Calu3 (cell line): ENCODE measurements around the gene DRC3. TPM values are rescaled to one million over a fixed set of nuclear protein-coding genes. Genes with fewer than 3 reads are reported as not detected.

Experiments used
- BruUV-seq: library from RNA; stranded (reverse); fragments of 400-500 nt; replicated peaks from 2 replicates; lab custom pipeline; 2021; lab: Mats Ljungman, UMichigan
- CTCF ChIA-PET: fragments of 300-600 bp; sonication (Branson Sonifier 250); formaldehyde crosslinking; loops from one replicate; lab custom pipeline; 2022; ENCODE audit warnings: antibody characterized with exemption; lab: Charles Lee
- DNase-seq: peaks from one replicate; pipeline ENCODE4 v3.0.0; 2022
- H3K27ac Mint-ChIP-seq: one replicate; pipeline ENCODE4 v1.8.0; 2022; ENCODE audit warnings: mixed read lengths; ENCODE audit not compliant: unreplicated experiment
- H3K27me3 Mint-ChIP-seq: one replicate; pipeline ENCODE4 v1.8.0; 2022; ENCODE audit warnings: mixed read lengths; ENCODE audit not compliant: unreplicated experiment
- H3K36me3 Mint-ChIP-seq: one replicate; pipeline ENCODE4 v1.8.0; 2022; ENCODE audit warnings: mild to moderate bottlenecking, moderate library complexity, mixed read lengths; ENCODE audit not compliant: insufficient read depth, unreplicated experiment
- H3K4me1 Mint-ChIP-seq: one replicate; pipeline ENCODE4 v1.8.0; 2022; ENCODE audit warnings: mild to moderate bottlenecking, low read depth, mixed read lengths; ENCODE audit not compliant: unreplicated experiment
- H3K4me3 Mint-ChIP-seq: one replicate; pipeline ENCODE4 v1.8.0; 2022; ENCODE audit warnings: mild to moderate bottlenecking, low read depth, moderate library complexity, mixed read lengths; ENCODE audit not compliant: unreplicated experiment
- H3K9me3 Mint-ChIP-seq: one replicate; pipeline ENCODE4 v1.8.0; 2022; ENCODE audit warnings: low read depth, mixed read lengths; ENCODE audit not compliant: unreplicated experiment
- intact Hi-C: fragments of 100-400 bp; cut with micrococcal nuclease; formaldehyde crosslinking; loops from one replicate; pipeline ENCODE4 v1.10.0; 2022; ENCODE audit not compliant: unreplicated experiment
- total RNA-seq: library from RNA; stranded (reverse); gene quantifications from 2 replicates; pipeline ENCODE4 v1.2.3, GENCODE V29; 2022
- TF ChIP-seq, protein P1 (sequence below): fragments of 200-600 bp; IDR thresholded peaks from one replicate; pipeline ENCODE4 v1.8.0; 2022; ENCODE audit warnings: antibody characterized with exemption; ENCODE audit not compliant: unreplicated experiment

Gene DRC3
- total RNA-seq, 1 experiment from 2014 or later, result 2.8 TPM

DNA sequence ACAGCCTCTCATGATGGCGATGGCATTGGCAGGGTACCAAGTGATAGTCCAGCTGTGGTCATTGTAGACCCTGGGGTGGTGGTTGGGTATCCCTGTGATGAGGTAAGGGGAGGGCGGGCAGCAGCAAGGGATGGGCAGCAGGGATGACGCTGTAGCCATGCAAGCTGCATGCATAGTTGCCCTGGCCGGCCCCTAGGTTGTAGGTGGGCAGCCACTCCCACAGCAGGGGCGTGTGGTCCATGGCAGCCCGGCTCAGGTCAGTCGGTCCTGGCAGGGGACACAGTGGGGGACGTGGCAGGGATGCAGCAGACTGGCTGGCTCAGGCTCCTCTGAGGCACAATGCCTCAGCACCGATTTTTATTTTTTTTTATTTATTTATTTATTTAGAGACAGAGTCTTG, 8.7 kb downstream of the DRC3 start:
- intact Hi-C loops, result no loop called here
- Mint-ChIP-seq H3K9me3 (no peaks in the 10 kb centered on the region), H3K36me3 (no peaks in the 10 kb centered on the region), H3K4me3 (no peak overlapping the region), H3K27me3 (no peaks in the 10 kb centered on the region), H3K27ac (no peak overlapping the region), H3K4me1 (no peaks in the 10 kb centered on the region)
- TF ChIP-seq, protein P1, sequence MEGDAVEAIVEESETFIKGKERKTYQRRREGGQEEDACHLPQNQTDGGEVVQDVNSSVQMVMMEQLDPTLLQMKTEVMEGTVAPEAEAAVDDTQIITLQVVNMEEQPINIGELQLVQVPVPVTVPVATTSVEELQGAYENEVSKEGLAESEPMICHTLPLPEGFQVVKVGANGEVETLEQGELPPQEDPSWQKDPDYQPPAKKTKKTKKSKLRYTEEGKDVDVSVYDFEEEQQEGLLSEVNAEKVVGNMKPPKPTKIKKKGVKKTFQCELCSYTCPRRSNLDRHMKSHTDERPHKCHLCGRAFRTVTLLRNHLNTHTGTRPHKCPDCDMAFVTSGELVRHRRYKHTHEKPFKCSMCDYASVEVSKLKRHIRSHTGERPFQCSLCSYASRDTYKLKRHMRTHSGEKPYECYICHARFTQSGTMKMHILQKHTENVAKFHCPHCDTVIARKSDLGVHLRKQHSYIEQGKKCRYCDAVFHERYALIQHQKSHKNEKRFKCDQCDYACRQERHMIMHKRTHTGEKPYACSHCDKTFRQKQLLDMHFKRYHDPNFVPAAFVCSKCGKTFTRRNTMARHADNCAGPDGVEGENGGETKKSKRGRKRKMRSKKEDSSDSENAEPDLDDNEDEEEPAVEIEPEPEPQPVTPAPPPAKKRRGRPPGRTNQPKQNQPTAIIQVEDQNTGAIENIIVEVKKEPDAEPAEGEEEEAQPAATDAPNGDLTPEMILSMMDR, result no peak
- CTCF ChIA-PET, result no interaction called here
- no peak for DNase-seq
- BruUV-seq, result no TSS peak

GRCh38 chr17:17982801-17983200, 10.1 kb downstream of the DRC3 start:
- Mint-ChIP-seq H3K27me3 (no peaks in the 10 kb centered on the region), H3K27ac (no peak overlapping the region), H3K36me3 (no peaks in the 10 kb centered on the region), H3K4me1 (no peaks in the 10 kb centered on the region), H3K4me3 (no peak overlapping the region), H3K9me3 (no peaks in the 10 kb centered on the region)
- no peak for DNase-seq
- CTCF ChIA-PET, result no interaction called here
- intact Hi-C loops, result no loop called here
- TF ChIP-seq, protein P1, result no peak
- BruUV-seq, result no TSS peak

GRCh38 chr17:17983376-17983775, 10.7 kb downstream of the DRC3 start:
- Mint-ChIP-seq H3K4me3 (no peak overlapping the region), H3K27ac (no peak overlapping the region), H3K4me1 (no peaks in the 10 kb centered on the region), H3K36me3 (no peaks in the 10 kb centered on the region), H3K9me3 (no peaks in the 10 kb centered on the region), H3K27me3 (no peaks in the 10 kb centered on the region)
- no TSS peak for BruUV-seq
- no peak for DNase-seq
- CTCF ChIA-PET, result no interaction called here
- TF ChIP-seq, protein P1, result no peak
- intact Hi-C loops, result no loop called here

DNA sequence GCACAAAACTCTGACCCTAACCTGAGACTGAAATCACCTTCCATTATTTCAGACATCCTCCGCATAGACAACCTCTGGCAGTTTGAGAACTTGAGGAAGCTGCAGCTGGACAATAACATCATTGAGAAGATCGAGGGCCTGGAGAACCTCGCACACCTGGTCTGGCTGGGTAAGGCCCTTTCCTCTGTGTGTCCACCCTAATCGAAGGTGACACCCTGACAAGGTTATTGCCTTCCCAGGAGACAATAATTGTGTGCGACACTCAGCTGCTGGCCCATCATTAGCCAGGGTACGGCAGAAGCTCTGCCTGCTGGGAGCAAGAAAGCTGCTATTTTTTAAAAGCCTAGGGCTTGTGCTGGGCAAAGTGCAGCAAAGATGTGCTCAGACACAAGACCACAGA, 11.1 kb downstream of the DRC3 start:
- H3K36me3 Mint-ChIP-seq, result peaks cover under 1% of the 10 kb centered on the region
- no peak overlapping the region for H3K27ac Mint-ChIP-seq
- H3K4me3 Mint-ChIP-seq, result no peak overlapping the region
- no TSS peak for BruUV-seq
- CTCF ChIA-PET, result no interaction called here
- TF ChIP-seq, protein P1, result no peak
- intact Hi-C loops, result no loop called here
- H3K27me3 Mint-ChIP-seq, result no peaks in the 10 kb centered on the region
- no peaks in the 10 kb centered on the region for H3K4me1 Mint-ChIP-seq
- H3K9me3 Mint-ChIP-seq, result no peaks in the 10 kb centered on the region
- no peak for DNase-seq
